CD4-positive, alpha-beta T cell treated with Interleukin-6 for 4 hours (primary cell): Measurements from ENCODE around the gene SEMA5B.

Experiments
- DNase-seq: peaks from one replicate; pipeline ENCODE4 v3.0.0-alpha.2; 2020; ENCODE audit warnings: mixed read lengths

Gene SEMA5B

DNA sequence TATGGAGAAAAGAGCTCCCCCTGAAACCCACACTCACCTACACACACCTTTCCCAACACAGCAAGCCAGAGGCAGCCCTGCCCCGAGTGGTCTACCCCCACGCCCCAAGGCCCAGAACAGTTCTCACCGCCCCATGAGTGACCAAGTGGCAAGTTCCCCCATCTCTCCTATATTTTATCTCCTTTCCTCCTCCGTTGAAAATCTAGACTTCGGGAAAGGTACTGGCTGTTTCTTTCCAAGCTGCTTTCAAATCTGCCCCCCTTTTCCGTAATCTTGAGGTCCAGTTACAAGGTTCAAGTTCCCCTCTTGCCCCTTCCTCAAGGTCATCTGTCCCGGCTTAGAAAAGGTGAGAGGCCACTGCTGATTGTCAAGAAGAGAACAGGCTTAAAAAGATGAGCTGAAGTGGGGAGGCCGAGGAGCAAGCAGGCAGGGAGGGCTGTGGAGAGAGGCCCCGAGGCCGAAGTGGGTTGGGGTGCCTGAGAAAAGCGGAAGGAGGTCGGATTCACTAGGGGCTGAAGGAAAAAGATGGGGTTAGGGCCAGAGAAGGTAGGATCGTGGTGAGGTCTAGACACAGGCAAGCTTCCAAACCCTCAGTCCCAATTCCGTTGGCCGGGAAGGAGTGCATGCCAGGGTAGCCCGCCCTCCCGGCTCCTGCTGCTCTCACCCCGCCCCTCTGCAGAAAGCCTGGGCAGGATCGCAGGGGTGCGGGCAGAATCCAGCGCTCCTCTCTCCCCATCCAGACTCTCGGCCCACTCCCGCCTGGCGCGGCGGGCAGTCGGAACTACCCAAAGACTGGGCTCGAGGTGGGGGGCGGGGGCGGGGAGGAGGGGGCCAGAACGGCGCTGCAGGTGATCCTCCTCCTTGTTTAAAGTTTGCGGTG is 1.7 kb downstream of the SEMA5B start:
- no peak for DNase-seq

DNA sequence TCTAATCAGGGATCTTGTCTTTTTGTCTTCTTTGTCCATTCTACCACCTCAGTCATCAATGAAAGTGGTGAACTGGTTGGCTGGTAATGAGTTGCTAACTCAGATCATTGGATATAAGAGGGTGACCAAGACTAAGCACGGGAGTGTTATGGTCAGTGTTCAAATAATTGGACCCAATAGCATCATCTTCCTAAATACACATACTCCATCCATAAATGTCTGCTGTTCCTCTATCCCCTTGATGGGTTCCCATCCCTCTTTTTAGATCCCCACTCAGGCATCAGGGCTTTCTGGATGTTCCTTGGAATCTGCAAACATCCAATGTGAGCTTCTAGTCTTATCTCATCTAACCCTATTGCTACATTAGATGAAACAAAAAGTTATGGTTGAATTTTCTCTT is 3.5 kb downstream of the SEMA5B start:
- no peak for DNase-seq

DNA sequence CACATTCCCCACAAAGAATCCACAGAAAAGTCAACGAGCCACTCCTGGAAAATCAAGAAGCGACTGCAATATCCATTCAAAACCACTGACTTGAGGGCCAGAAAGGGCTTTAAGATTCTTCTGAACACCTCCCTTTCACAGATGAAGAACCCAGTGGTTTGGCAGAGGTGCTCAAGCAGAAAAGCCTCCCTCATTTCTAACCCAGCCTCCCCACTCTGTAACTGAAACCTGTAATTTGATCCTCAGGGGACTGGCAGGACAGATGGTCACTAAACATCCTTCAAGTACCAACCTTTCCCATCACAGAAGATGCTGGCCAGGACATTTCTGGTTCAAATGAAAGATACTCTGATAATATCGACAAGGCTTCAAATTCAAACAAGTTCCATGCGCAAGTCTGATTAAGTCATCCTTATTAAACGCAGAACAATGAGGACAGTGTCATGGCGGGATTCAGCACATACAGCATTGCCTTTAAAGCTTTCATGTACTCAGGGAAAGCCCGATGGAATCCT is 5.5 kb downstream of the SEMA5B start:
- DNase-seq, result no peak

DNA sequence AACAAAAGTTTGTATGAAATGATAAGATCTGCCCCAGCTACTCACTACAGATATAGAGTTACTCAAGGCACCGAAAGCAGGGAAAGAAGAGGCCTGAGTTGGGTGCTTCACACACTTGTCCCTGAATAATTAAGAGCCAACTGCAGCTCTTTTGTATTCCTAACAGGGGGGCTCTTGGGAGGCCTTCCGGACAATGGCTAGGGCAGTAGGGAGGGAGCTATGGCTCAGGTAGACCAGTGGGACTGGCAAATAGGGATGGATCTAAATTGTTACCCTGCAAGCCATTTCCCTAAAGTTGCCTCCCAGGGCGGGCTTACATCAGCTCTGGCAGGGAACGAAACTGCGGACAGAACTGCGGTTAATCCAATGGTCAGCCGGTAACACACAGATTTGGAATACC is 6.2 kb downstream of the SEMA5B start:
- DNase-seq, result no peak

DNA sequence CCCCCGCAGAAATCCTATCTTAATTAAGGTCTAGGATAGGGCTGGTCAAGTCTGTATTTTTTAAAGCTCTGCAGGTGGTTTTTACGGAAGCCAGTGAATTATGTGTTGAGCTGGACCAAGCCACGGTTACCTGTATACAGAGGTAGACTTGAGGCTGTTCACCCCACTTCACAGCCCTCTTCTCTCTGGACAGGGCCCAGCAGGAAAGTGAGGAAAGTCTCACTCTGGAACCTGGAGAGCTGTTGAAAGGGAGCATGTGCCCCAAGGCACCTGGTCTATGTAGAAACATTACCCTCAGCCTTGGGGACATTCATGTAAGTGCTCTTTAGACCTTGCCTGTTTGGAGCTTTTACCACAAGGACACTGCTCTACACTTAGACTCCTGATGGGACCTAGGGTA is 6.9 kb downstream of the SEMA5B start:
- DNase-seq, result no peak

DNA sequence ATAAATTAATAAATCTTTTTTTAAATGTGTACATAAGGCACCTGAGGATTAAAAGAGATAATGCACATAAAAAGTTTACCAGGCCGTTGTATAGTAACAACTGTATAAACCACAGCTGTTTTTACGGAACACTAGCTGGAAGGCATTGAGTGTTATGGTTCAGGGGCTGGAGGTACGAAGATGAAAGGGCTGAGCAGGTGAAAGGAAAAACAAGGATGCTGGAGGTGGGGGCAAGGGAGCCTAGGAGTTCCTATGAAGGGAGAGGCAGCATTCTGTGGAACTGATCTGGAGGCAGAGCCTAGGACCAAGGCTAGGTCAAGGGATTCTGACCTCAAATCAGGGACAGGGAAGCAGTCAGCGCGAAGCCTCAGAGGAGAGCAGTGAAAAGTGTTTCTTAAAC is 8.0 kb downstream of the SEMA5B start:
- no peak for DNase-seq

DNA sequence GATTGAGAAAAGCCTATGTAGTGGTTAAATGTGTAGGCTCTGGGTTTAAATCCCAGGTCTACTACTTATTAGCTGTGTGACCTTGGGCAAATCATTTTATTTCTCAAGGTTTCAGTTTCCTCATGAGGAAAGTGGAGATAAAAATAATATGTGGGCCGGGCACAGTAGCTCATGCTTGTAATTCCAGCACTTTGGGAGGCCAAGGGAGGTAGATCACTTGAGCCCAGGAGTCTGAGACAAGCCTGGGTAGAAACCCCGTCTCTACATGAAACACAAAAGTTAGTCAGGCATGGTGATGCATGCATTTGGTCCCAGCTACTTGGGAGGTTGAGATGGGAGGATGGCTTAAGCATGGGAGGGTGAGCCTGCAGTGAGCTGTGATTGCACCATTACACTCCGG is 8.4 kb downstream of the SEMA5B start:
- DNase-seq, result no peak

DNA sequence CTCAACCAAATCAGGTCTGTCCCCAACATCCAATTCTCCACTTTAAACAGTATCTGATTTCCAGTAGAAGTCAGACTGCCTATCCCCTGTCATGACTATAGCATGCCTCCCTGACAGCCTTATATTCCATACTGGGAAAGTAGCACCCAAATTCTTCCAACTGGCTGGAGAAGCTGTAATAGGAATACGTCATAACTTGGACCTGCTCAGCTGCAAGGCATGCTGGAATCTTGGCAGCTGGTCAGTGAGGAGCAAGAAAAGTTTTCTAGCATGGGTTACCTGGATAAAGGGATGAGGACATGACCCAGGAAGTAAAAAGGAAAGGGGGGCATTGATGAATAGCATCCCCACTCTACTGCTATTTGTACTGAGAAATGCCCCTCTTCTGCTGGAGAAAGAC is 8.9 kb downstream of the SEMA5B start:
- DNase-seq, result no peak

DNA sequence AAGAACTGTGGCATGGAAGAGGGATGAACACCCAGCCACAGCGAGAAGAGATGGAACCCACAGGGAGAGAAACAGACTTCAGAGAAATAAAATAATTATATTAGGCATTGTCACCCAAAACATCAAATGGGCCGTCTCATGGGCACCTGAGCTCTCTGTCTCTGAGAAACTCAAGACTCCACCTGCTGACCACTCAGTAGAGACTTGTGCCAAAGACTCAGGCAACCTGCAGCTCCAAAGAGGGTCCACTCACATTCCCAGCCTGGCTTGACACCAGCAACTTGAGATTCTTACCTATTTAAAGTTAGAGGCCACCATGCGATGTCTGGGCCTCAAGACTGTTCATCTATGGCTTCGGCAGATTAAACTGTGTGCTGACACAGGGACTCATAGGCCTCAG is 12.0 kb downstream of the SEMA5B start:
- DNase-seq, result no peak

DNA sequence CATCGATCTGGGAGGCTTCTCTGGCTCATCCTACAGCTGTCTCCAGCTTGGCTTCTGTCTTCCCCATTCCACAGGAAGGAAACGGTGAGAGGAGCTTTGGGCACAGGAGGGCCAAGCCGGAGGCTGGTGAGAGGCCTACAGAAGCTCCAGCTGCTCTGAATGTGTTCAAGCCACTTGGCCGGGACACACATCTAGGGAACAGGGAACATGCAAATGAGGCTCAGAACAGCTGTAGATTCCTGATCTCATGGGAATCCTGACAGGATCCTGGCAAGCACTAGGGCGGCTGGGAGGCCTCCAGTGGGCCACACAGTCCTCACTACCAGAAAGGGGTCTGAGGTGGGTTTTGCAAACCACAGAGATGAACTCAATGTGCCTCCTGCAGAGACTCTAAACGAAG is 13.7 kb downstream of the SEMA5B start:
- no peak for DNase-seq

DNA sequence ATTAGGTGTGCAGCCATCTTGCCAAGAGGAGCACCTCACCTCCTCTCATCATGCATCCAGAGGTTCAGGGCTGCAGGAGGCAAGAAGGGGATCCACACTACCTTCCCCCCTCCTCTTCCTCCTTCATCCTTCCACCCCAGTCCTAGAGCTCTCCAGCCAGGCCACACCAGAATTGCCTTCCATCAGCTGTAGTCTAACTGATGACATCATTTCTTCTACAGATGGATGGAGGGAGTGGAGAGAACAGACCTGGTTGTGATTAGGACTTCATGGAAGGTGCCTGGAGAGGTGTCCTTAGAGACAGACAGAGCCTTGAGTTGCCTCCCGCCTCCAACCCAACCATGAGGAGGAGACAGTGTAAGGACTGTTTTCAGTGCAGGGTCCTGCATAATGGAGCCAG is 14.9 kb downstream of the SEMA5B start:
- no peak for DNase-seq

DNA sequence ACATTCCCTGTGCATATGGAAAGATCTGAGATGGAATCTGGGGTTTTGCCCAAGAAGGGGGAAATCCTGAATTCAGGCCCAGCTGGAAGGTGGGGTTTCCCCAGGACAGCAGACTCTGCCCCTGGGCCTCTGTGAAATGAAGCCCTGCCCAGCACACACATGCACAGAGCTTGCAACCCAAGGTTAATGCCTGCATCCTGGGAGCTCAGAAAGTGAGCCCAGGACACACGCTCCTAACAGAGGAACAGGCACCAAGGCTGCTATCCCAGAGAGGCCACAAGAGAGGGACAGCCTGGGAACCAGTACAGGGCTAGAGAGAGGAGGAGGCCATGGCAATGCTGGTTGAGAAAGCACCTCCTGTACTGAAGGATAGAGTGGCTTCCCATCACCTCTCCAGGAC is 16.1 kb downstream of the SEMA5B start:
- DNase-seq, result no peak

DNA sequence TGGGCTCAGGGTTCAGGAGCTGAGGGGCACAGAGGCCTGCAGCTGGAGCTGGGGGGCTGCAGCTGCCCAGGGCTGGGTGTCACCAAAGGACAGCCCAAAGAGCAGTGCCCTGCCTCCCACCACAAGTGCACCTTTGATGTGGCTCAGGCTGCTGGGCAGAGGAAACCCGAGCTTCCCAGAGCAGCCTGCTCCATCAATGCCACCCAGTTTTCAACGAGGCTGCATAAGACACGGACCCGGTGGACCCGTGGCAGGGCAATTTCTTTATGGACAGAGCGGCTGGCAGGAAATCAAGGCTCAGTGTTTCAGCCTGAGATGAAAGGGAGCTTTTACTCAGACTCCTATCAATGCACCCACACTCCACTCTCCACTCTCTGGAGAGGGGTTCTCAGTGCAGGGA is 18.7 kb downstream of the SEMA5B start:
- no peak for DNase-seq

DNA sequence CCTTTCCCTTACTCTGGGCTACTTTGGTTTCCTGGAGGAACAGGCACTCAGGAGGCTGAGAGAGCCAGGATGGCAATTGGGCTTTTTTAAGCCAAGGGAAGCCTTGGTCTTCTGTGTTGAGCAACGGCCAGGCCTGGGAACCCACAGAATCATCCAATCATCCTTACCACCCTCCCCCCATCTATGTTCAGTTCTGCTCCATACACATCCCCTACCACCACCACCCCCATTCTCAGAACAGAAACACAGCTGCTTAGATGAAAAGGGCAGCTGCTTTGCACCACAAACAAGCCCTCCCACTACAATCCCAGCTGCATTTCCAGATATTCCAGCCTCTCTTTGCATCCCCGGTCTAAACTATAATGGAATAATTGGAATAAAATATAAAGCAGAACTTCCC is 21.0 kb downstream of the SEMA5B start:
- DNase-seq, result no peak

DNA sequence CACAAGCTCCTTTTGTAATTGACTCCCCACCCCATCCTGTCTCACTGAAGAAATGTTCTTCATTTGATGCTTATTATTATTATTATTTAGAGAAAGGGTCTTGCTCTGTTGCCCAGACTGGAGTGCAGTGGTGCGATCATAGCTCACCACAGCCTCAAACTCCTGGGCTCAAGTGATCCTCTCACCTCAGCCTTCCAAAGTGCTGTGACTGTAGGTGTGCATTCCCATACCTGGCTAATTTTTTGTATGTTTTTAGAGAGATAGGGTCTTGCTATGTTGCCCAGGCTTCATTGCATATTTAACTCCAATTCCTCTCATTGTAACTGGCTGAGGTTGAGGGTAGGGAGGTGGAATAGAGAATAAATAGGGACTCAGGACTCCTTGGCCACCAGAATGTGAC is 22.3 kb downstream of the SEMA5B start:
- DNase-seq, result no peak

DNA sequence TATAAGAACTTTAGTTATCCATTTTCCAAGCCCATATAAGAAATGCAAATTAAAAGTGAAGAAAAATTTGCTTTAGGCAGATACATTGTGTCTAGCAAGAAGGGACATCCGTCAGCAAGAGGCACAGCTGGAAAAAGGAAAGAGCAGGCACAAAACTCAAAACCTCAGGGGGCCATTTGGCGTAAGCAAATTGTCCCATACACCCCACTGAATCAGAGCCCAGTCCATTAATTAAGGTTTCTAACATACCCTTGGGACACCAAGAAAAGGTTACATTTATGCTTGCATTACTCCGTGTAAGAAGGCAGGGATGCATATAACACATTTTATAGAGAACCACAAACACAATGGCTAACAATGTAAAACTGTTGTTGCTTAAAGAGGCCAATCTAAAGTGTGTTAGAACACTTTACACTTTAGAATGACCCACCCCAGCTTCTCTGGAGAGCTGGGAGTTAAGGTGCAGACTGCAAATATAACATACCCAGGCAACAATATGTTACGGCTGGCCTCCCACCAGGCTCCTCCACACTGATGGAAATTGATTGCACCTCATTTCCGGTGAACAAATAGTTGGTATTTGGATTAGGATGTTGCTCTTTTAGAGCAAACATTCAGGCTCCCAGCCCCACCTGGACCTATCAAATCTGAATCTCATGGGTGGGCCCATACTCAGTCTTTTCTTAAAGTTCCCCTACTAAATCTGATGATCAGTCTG is 23.2 kb downstream of the SEMA5B start:
- DNase-seq, result no peak

DNA sequence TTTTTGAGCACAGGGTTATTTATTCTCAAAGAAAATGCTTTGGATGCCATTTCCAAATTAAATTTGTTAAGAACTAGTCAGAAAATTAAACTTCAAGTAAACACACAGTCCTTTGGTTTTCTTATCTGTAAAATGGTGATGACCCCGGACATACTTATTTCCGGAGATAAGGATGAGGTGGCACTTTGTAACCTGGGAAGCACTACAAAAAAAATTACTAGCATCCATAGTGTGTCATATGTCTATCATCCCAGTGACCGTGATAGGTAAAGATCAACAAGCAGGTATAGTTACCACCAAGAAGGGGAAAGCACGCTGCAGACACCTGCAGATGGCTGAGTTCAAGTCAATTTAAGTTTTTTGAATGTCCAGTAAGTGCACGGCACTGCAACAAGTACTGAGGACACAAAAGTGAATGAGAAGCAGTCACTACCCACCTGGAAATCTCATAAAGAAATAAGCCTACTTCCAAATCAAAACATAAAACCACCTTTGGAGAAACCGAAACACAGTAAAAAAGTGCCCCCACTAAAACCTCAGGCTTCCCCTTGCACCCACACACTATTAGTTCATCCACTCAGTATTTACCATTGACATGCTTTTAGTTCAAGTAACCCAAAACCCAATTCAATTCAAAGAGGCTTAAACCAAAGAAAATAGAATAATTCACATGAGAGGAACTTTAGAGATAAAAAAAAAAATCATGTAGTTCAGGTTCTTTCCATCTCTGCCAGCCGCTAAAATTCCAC is 24.6 kb downstream of the SEMA5B start:
- DNase-seq, result no peak

DNA sequence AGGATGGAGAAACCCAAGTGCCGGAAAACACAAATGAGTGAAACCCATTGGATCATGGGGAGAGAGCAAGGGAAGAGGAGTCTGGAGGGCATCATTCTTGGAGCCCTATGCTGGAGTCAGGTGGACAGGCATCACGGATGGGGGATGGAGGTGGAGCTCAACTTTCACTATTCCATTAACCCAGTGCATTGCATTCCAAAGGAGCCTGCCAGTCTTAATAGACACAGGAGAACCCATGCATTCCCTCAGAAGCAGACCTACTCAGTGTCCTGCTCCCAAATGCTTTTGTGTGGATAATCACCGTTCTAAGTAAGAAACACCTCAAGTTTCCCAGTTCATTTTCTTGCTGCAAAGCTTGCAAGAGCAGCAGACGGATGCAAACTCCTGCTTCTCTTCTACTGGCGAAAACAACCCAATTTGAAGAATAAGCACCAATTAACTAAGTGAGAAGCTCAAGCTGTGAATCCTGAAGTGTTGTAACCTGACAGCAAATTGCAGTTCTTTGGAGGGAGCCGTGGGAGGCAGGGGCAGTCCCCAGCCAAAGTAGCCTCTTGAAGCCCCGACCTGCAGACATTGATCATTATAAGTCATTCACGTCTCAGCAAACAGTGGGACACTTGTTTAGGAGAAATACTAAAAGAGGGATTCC is 25.3 kb downstream of the SEMA5B start:
- DNase-seq, result no peak

DNA sequence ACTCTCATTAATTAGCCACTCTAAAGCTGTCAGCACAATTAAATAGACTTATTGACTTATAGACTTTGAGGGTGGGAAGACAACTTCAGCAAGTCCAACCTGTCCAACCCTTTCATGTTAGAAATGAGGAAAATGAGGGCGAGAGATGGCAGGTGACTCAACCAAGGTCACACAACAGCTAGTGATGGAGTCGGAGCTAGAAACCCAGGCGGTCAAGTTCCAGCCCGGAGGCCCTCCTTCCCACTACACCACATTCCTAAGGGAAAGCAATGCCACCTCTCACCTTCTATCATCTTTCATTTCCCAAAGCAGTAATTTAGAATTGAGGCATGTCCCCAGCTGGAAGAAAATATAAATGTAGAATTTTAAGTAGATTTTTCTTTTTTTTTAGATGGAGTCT is 28.7 kb downstream of the SEMA5B start:
- DNase-seq, result no peak

DNA sequence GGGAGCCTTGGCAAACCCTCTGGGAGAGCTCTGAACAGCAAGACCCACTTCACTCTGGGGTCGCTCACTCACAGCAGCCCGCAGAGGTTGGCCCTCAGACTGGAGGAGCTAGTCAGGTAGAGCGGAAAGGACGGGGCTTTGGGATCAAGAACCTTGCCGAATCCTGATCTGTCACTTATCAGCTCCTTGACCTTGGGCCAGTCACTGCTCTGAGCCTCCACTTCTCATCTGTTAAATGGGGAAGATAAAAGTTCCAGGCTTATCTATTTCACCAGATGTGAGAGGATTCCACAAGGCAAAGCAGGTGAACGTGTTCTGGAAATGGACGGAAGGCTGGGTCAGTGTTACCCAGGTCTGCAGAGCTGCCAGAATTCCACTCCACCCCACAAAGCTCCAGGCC is 29.4 kb downstream of the SEMA5B start:
- no peak for DNase-seq

DNA sequence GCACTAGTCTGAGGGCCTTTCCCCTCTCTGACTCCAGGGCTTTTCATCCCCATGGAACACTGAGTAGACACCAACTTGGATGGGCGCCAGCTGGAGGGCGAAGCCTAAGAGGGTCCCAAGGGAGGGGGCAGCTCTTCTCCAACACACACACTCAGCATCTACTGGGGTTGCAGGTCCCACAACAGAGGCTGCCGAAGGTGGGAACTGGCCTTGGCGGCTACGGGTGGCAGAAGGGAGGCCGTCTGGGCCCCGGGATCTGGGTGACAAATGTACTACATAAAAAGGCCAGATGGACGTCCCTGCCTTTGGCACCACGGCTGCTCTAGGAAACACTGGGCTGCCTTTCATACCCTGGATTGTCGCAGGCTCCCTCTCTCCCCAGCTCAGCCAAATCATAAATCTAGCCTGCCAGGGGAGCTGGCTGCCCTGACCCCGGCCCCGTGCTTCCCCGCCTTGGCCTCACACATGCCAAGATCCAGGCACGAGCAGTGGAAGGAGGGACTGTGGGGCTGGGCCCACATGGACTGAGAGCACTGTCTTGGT is 31.5 kb downstream of the SEMA5B start:
- DNase-seq, result no peak

DNA sequence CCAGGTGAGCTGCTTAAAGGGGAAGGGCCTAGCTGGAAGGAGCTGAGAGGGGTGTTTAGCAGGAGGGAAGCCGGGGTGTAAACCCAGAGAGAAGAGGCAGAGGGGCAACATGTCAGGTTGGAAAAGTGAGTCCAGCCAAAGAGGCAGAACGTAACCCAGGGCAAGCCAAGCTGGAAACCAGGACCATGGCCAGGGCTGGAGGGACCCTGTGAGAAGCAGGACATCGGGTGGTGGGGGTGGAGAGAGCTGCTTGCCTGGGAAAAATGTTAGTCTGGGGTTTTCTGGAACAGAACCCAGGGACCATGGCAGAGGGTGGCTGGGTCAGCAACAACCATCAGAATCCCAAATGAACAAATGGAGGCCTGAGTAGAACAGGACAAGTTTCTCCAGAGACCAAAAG is 32.6 kb downstream of the SEMA5B start:
- no peak for DNase-seq
